ENCODE data around the gene GPC6.

GPC6 gene

DNA sequence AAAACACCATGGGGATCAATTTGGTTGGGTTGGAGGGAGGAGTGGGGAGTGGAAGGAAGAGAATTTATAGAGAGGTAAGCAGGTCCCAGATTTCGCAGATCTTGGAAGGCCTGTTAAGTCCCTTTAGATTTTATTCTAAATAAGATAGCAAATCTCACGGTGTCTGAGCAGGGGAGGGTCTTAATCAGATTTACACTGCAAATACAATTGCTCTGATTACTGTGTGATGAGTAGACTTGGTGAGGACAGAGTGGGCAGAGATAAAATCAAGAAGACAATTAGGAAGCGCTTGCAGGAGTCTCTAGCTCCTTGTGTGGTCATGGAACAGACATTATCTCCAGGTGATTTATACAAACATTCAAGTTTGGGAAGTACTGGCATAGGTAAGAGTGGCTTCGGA lies 126.0 kb downstream of the GPC6 start:
- Histone ChIP-seq H4K12ac (ENCODE audit: low read depth, low read length) (no peak overlapping the region), H3K4ac (ENCODE audit: low read depth, low read length) (no peak overlapping the region), H3K18ac (ENCODE audit: low read length) (no peak overlapping the region), H2BK12ac (ENCODE audit: low read length) (no peak overlapping the region), H3K4me2 (ENCODE audit: low read length) (no peak overlapping the region), H3K4me1 (ENCODE audit: control insufficient read depth in 1 of 2, insufficient read depth in 2 of 2, low read length in 2 of 2) (no peaks in the 10 kb centered on the region), H2BK5ac (ENCODE audit: low read depth, low read length, poor library complexity) (no peak overlapping the region), H3K36me3 (ENCODE audit: control insufficient read depth in 1 of 2, insufficient read depth in 2 of 2, low read length in 2 of 2) (no peaks in the 10 kb centered on the region), H3K4me3 (ENCODE audit: low read depth, low read length) (no peak overlapping the region), H4K8ac (ENCODE audit: low read depth, low read length) (no peak overlapping the region), H3K9me3 (ENCODE audit: insufficient read depth, low read depth, low read length) (no peaks in the 10 kb centered on the region), H3K23ac (ENCODE audit: low read length) (no peak overlapping the region), H4K91ac (ENCODE audit: low read depth, low read length) (no peak overlapping the region), H3K79me2 (ENCODE audit: control insufficient read depth, insufficient read depth, low read length, poor library complexity) (no peaks in the 10 kb centered on the region), H2BK120ac (ENCODE audit: insufficient read depth, low read length, poor library complexity) (no peak overlapping the region), H3K14ac (ENCODE audit: low read length) (no peak overlapping the region), H2AFZ (ENCODE audit: insufficient read depth, low read length, poor library complexity) (no peak overlapping the region), H3K9ac (ENCODE audit: low read length) (no peak overlapping the region), H2AK5ac (ENCODE audit: low read length) (no peak overlapping the region), H3K79me1 (ENCODE audit: low read length) (no peaks in the 10 kb centered on the region), H3K27me3 (ENCODE audit: insufficient read depth, low read length) (no peaks in the 10 kb centered on the region), H3K27ac (ENCODE audit: low read depth, low read length) (no peak overlapping the region)
- no peak for DNase-seq
- WGBS (ENCODE audit: extremely low coverage, insufficient coverage, insufficient read length): no CpG with 5 or more reads among the region's 4 CpGs

DNA sequence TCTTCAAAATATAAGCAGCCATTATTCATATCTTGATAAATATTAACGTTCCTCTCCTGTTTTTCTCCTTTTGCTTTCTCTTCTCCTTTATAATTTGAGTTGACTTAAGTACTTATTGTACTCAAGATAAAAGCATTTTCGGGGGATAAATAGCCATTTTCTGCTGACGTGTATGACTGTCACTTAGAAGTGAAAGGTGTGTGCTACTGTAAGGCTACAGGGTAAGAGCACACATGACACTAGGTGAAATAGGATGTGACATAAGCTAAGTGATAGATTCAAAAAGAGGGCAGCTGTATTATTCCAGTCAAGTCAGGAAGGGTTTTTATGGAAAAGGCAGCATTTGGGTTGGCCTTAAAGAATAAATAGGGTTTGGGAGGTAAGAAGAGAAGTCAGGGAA lies 128.5 kb downstream of the GPC6 start:
- H4K12ac ChIP-seq (ENCODE audit: low read depth, low read length): no peak overlapping the region
- no peaks in the 10 kb centered on the region for H3K79me1 ChIP-seq (ENCODE audit: low read length)
- H2BK12ac ChIP-seq (ENCODE audit: low read length): no peak overlapping the region
- H3K27ac ChIP-seq (ENCODE audit: low read depth, low read length): no peak overlapping the region
- no peak overlapping the region for H3K4ac ChIP-seq (ENCODE audit: low read depth, low read length)
- no peaks in the 10 kb centered on the region for H3K27me3 ChIP-seq (ENCODE audit: insufficient read depth, low read length)
- no peak for DNase-seq
- no peak overlapping the region for H2AK5ac ChIP-seq (ENCODE audit: low read length)
- no CpG with 5 or more reads among the region's 3 CpGs for WGBS (ENCODE audit: extremely low coverage, insufficient coverage, insufficient read length)
- H4K91ac ChIP-seq (ENCODE audit: low read depth, low read length): no peak overlapping the region
- H2BK120ac ChIP-seq (ENCODE audit: insufficient read depth, low read length, poor library complexity): no peak overlapping the region
- H3K9ac ChIP-seq (ENCODE audit: low read length): no peak overlapping the region
- H3K4me2 ChIP-seq (ENCODE audit: low read length): no peak overlapping the region
- no peaks in the 10 kb centered on the region for H3K9me3 ChIP-seq (ENCODE audit: insufficient read depth, low read depth, low read length)
- H2BK5ac ChIP-seq (ENCODE audit: low read depth, low read length, poor library complexity): no peak overlapping the region
- no peaks in the 10 kb centered on the region for H3K79me2 ChIP-seq (ENCODE audit: control insufficient read depth, insufficient read depth, low read length, poor library complexity)
- H2AFZ ChIP-seq (ENCODE audit: insufficient read depth, low read length, poor library complexity): no peak overlapping the region
- H4K8ac ChIP-seq (ENCODE audit: low read depth, low read length): no peak overlapping the region
- H3K36me3 ChIP-seq (ENCODE audit: control insufficient read depth in 1 of 2, insufficient read depth in 2 of 2, low read length in 2 of 2): no peaks in the 10 kb centered on the region
- H3K18ac ChIP-seq (ENCODE audit: low read length): no peak overlapping the region
- no peaks in the 10 kb centered on the region for H3K4me1 ChIP-seq (ENCODE audit: control insufficient read depth in 1 of 2, insufficient read depth in 2 of 2, low read length in 2 of 2)
- H3K23ac ChIP-seq (ENCODE audit: low read length): no peak overlapping the region
- no peak overlapping the region for H3K4me3 ChIP-seq (ENCODE audit: low read depth, low read length)
- H3K14ac ChIP-seq (ENCODE audit: low read length): no peak overlapping the region

DNA sequence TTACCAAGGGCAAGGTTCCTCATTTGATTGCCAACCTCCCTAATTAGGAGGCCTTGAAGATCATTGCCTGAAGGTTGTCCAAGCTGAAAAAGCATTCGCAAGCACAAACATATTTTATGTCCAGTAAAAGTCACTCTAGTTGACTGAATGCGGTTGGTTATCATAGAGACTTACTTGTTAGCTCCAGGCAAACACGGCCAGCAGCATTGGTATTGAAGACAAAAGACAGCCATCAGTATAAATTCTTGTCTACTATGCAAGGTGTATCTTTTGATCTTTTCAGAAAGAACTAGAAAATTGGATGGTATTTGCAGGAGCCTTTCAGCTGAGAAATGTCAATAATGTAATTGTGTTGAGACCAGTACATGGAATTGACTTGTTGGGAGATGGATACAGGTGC lies 129.9 kb downstream of the GPC6 start:
- Histone ChIP-seq H3K14ac (ENCODE audit: low read length) (no peak overlapping the region), H2AFZ (ENCODE audit: insufficient read depth, low read length, poor library complexity) (no peak overlapping the region), H3K27ac (ENCODE audit: low read depth, low read length) (no peak overlapping the region), H3K4me1 (ENCODE audit: control insufficient read depth in 1 of 2, insufficient read depth in 2 of 2, low read length in 2 of 2) (no peaks in the 10 kb centered on the region), H2AK5ac (ENCODE audit: low read length) (no peak overlapping the region), H2BK12ac (ENCODE audit: low read length) (no peak overlapping the region), H2BK5ac (ENCODE audit: low read depth, low read length, poor library complexity) (no peak overlapping the region), H3K9me3 (ENCODE audit: insufficient read depth, low read depth, low read length) (no peaks in the 10 kb centered on the region), H4K91ac (ENCODE audit: low read depth, low read length) (no peak overlapping the region), H3K4me3 (ENCODE audit: low read depth, low read length) (no peak overlapping the region), H3K9ac (ENCODE audit: low read length) (no peak overlapping the region), H3K23ac (ENCODE audit: low read length) (no peak overlapping the region), H2BK120ac (ENCODE audit: insufficient read depth, low read length, poor library complexity) (no peak overlapping the region), H3K18ac (ENCODE audit: low read length) (no peak overlapping the region), H3K27me3 (ENCODE audit: insufficient read depth, low read length) (no peaks in the 10 kb centered on the region), H4K12ac (ENCODE audit: low read depth, low read length) (no peak overlapping the region), H3K79me1 (ENCODE audit: low read length) (no peaks in the 10 kb centered on the region), H3K79me2 (ENCODE audit: control insufficient read depth, insufficient read depth, low read length, poor library complexity) (no peaks in the 10 kb centered on the region), H4K8ac (ENCODE audit: low read depth, low read length) (no peak overlapping the region), H3K4ac (ENCODE audit: low read depth, low read length) (no peak overlapping the region), H3K36me3 (ENCODE audit: control insufficient read depth in 1 of 2, insufficient read depth in 2 of 2, low read length in 2 of 2) (no peaks in the 10 kb centered on the region), H3K4me2 (ENCODE audit: low read length) (no peak overlapping the region)
- WGBS (ENCODE audit: extremely low coverage, insufficient coverage, insufficient read length): no CpG with 5 or more reads among the region's 3 CpGs
- peak in 1 of 2 donors; percentile 2 for DNase-seq

DNA sequence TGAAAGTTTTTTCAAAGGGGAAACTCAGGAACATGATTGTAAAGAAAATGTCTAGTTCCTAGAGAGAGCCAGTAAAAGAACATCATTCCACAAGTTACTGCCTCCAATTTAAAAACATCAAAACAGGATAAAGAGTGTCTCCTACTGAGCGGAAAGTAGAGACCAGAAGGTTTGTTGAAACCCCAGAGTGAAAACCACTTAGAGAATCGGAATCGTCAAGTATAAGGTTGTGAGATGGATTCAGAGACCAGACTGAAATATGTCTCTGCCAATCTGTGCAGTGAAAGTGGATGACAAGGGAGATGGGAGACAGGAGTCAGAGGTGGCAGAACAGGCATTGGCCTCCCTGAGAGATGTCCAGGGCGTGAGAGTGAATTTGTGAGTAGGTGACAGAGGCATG lies 133.4 kb downstream of the GPC6 start:
- Histone ChIP-seq H3K27me3 (ENCODE audit: insufficient read depth, low read length) (no peaks in the 10 kb centered on the region), H3K4ac (ENCODE audit: low read depth, low read length) (no peak overlapping the region), H3K36me3 (ENCODE audit: control insufficient read depth in 1 of 2, insufficient read depth in 2 of 2, low read length in 2 of 2) (no peaks in the 10 kb centered on the region), H3K79me1 (ENCODE audit: low read length) (no peaks in the 10 kb centered on the region), H3K4me3 (ENCODE audit: low read depth, low read length) (no peak overlapping the region), H3K9me3 (ENCODE audit: insufficient read depth, low read depth, low read length) (no peaks in the 10 kb centered on the region), H3K4me1 (ENCODE audit: control insufficient read depth in 1 of 2, insufficient read depth in 2 of 2, low read length in 2 of 2) (no peaks in the 10 kb centered on the region), H3K14ac (ENCODE audit: low read length) (no peak overlapping the region), H2AK5ac (ENCODE audit: low read length) (no peak overlapping the region), H2BK120ac (ENCODE audit: insufficient read depth, low read length, poor library complexity) (no peak overlapping the region), H2BK12ac (ENCODE audit: low read length) (no peak overlapping the region), H3K9ac (ENCODE audit: low read length) (no peak overlapping the region), H3K79me2 (ENCODE audit: control insufficient read depth, insufficient read depth, low read length, poor library complexity) (no peaks in the 10 kb centered on the region), H3K4me2 (ENCODE audit: low read length) (no peak overlapping the region), H3K23ac (ENCODE audit: low read length) (no peak overlapping the region), H3K27ac (ENCODE audit: low read depth, low read length) (no peak overlapping the region), H4K8ac (ENCODE audit: low read depth, low read length) (no peak overlapping the region), H2AFZ (ENCODE audit: insufficient read depth, low read length, poor library complexity) (no peak overlapping the region), H4K91ac (ENCODE audit: low read depth, low read length) (no peak overlapping the region), H3K18ac (ENCODE audit: low read length) (no peak overlapping the region), H4K12ac (ENCODE audit: low read depth, low read length) (no peak overlapping the region), H2BK5ac (ENCODE audit: low read depth, low read length, poor library complexity) (no peak overlapping the region)
- no peak for DNase-seq
- WGBS (ENCODE audit: extremely low coverage, insufficient coverage, insufficient read length): no CpG with 5 or more reads among the region's 4 CpGs
